Heart right ventricle (tissue), 16 donors: Measurements from ENCODE around the gene NEU4. TPM values are rescaled to one million over a fixed set of nuclear protein-coding genes. Genes with fewer than 3 reads are reported as not detected.
"Not testable (repeated sequence)": the region's sequence is repeated elsewhere in the genome, so short reads cannot be mapped to it uniquely, and the experiment has no call there.

Source experiments
- ATAC-seq, 8 donors: fragments of 200-7000 bp; cut with Tn5 transposase; one replicate each; pipeline ENCODE4 v1.9.1; 2020; ENCODE audit warnings: mild to moderate bottlenecking in 8 of 8, moderate library complexity in 8 of 8, moderate number of reproducible peaks in 1 of 8
- DNase-seq, 2 donors: peaks; one replicate each; pipeline ENCODE4 v3.0.0-alpha.2; 2020
- H3K27ac ChIP-seq, 10 donors: fragments of 200-600 bp; sonication (generic) in 2 of 10; one replicate each; pipeline versions ENCODE4 v1.5.0 to v1.8.0; 2020 to 2022; ENCODE audit warnings: mild to moderate bottlenecking in 3 of 10
- H3K27me3 ChIP-seq, 7 donors: fragments of 200-600 bp; one replicate each; pipeline ENCODE4 v1.8.0; 2021 to 2022; ENCODE audit warnings: mild to moderate bottlenecking in 2 of 7
- H3K36me3 ChIP-seq, 9 donors: fragments of 200-600 bp; sonication (generic) in 1 of 9; one replicate each; pipeline versions ENCODE4 v1.5.0 to v1.8.0; 2020 to 2022; ENCODE audit warnings: mild to moderate bottlenecking in 2 of 9
- H3K4me1 ChIP-seq, 9 donors: fragments of 200-600 bp; sonication (generic) in 1 of 9; one replicate each; pipeline versions ENCODE4 v1.5.0 to v1.8.0; 2020 to 2022; ENCODE audit warnings: mild to moderate bottlenecking in 4 of 9
- H3K4me3 ChIP-seq, 10 donors: fragments of 200-600 bp; sonication (generic) in 2 of 10; one replicate each; pipeline versions ENCODE4 v1.5.0 to v1.8.0; 2020 to 2022; ENCODE audit warnings: mild to moderate bottlenecking in 7 of 10, moderate library complexity in 2 of 10
- H3K9me3 ChIP-seq, 11 donors: fragments of 200-600 bp in 10 of 11; sonication (generic) in 2 of 11; one replicate each; pipeline versions ENCODE4 v1.5.0 to v1.8.0; 2013 to 2022; ENCODE audit warnings: mild to moderate bottlenecking in 2 of 11, control low read depth in 1 of 11, moderate library complexity in 1 of 11
- WGBS, 2 donors: extraction: QIAGEN DNeasy Blood & Tissue Kit; methylation state at CpG; one replicate each; pipeline ENCODE4 v1.1.7; 2013; ENCODE audit warnings: inconsistent platforms in 1 of 2; 5-methylcytosine and 5-hydroxymethylcytosine counted together
- intact Hi-C, 10 donors: fragments of 100-400 bp; cut with DNase I; formaldehyde crosslinking; loops; one replicate each; pipeline versions ENCODE4 v1.11.1 to v1.14.2; 2022
- polyA plus RNA-seq, 2 donors: library from polyadenylated mRNA; stranded (reverse); fragments of 200-250 nt; gene quantifications; one replicate each; pipeline ENCODE4 v1.2.3, GENCODE V29; 2013
- total RNA-seq, 10 donors: library from RNA; stranded (reverse); fragmentation: NEBNext Ultra II Directional in 3 of 10; extraction: Animal tissue kit (Norgen Biotek cat#: 25700) in 3 of 10; gene quantifications; one replicate each; pipeline versions ENCODE4 v1.2.1 to v1.2.4, GENCODE V29; 2021 to 2023
- TF ChIP-seq, protein P1 (sequence below), 9 donors: fragments of 200-600 bp; sonication (generic) in 2 of 9; IDR thresholded peaks; one replicate each; pipeline versions ENCODE4 v1.5.0 to v1.8.0; 2021 to 2022; ENCODE audit warnings: antibody characterized with exemption in 9 of 9, mild to moderate bottlenecking in 5 of 9, moderate library complexity in 1 of 9
- donor health status: Arrhythmogenic right ventricular cardiomyopathy.
- donor health status: ischemic (EF 13 %, LVEDD 7.1; RV severe dilation, severe dysfunction).
- donor health status: healthy with polysubstance abuse.
- donor health status: DM: no; HTN: yes; CAD: no.
- donor health status: DM: no; HTN: no; CAD: no.
- donor health status: ischemic (EF 25% LVEDD 6.9; RV normal size, moderate dysfunction).
- donor health status: ischemic (EF 25% LVEDD 5.7; RV mildly dilated, moderate dysfunction).
- donor health status: healthy.
- donor health status: DM: yes; HTN: yes; CAD: no.
- donor health status: Ischemic cardiomyopathy.
- donor health status: ischemic (EF 35%, LVEDD 5.7; RV mildly dilated, moderate dysfunction).
- donor health status: nonischemic (EF 11% LVEDD 7.7; RV severe dilation, severe dysfunction).
- donor health status: DM: yes; HTN: yes; CAD: no.
- donor health status: PGD.
- donor health status: ischemic (EF 29% LVEDD 5.4; RV normal size, mild dysfunction).
- donor health status: nonischemic (EF 23%, LVEDD 6.1; RV moderate dilation, normal function).

Gene NEU4
- total and polyA plus RNA-seq, 12 donors = 0.07 to 1.2 (median 0.46) TPM; not detected in 2

DNA sequence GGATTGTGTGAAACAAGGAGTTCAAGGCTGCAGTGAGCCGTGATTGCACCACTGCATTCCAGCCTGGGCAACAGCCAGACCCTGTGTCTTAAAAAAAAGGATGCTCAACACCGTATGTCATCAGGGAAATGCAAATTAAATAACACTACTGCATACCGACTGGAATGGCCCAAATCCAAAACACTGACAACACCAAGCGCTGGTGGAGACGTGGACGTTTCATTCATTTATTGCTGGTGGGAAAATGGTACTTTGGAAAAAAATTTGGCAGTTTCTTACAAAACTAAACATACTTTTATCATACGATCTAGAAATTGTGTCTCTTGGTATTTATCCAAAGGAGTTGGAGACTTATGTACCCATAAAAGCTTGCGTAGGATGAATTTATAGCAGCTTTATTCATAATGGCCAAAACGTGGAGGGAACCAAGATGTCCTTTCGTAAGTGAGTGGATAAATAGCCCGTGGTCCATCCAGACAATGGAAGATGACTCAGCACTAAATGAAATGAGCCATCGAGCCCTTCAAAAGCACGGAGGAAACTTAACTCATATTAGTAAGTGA lies 24.2 kb downstream of the NEU4 start:
- H3K27ac ChIP-seq = no peak overlapping the region
- intact Hi-C loops = no loop called here
- no peaks in the 10 kb centered on the region for H3K36me3 ChIP-seq
- TF ChIP-seq, protein P1, sequence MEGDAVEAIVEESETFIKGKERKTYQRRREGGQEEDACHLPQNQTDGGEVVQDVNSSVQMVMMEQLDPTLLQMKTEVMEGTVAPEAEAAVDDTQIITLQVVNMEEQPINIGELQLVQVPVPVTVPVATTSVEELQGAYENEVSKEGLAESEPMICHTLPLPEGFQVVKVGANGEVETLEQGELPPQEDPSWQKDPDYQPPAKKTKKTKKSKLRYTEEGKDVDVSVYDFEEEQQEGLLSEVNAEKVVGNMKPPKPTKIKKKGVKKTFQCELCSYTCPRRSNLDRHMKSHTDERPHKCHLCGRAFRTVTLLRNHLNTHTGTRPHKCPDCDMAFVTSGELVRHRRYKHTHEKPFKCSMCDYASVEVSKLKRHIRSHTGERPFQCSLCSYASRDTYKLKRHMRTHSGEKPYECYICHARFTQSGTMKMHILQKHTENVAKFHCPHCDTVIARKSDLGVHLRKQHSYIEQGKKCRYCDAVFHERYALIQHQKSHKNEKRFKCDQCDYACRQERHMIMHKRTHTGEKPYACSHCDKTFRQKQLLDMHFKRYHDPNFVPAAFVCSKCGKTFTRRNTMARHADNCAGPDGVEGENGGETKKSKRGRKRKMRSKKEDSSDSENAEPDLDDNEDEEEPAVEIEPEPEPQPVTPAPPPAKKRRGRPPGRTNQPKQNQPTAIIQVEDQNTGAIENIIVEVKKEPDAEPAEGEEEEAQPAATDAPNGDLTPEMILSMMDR (IDR thresholded peaks at IDR 0.05) = no peak
- no peak for DNase-seq
- no peaks in the 10 kb centered on the region for H3K4me1 ChIP-seq
- H3K27me3 ChIP-seq = peaks cover 0 to 17% (median 0%) of the 10 kb centered on the region in 7 donors
- no peak for ATAC-seq
- no peak overlapping the region for H3K4me3 ChIP-seq
- 43 to 58% methylated on average over 13 of the region's 13 CpGs for WGBS, 2 donors
- H3K9me3 ChIP-seq = peaks cover 0 to 1% (median 0%) of the 10 kb centered on the region in 11 donors

DNA sequence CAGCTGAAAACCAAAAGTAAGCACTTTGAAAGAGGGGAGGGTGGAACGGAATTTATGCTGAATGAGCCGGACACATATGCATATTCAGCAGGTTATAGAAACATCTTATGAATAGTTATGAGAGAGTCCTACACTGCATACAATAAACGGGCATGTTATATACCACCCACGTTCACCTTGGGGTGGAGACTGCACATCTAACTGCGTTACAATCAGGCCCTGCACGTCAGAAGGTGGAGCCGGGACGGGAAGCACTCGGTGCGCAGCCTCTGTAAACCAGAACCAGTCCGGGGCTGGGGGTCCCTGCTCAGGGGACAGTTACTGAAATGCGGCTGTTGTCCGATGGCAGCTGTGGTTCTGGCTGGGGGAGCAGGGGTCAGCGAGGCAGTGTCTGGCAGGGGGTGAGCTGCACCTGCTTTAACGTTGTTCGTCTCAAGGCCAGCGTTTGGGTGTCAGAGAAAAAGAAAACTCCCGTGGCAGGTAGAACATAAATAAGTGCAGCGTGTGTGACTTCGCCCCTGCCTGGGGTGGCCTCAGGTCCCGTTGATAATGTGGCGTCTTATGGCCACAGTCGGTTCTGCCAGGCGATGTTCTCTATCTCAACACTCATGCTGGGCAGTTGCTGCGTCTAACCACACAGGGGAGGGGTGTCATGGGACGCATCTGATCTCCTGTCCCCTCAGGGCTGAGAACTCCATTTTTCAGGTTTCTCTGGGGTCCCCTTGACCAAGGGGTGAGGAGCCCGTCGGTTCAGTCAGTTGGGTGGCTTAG lies 24.9 kb downstream of the NEU4 start:
- H3K36me3 ChIP-seq, DNase-seq, intact Hi-C loops, H3K9me3 ChIP-seq, H3K4me3 ChIP-seq, H3K4me1 ChIP-seq, H3K27ac ChIP-seq, ATAC-seq: not testable (repeated sequence)
- peaks cover 0 to 17% (median 0%) of the 10 kb centered on the region in 7 donors for H3K27me3 ChIP-seq
- WGBS, 2 donors = 83% methylated on average over 28 of the region's 28 CpGs

DNA sequence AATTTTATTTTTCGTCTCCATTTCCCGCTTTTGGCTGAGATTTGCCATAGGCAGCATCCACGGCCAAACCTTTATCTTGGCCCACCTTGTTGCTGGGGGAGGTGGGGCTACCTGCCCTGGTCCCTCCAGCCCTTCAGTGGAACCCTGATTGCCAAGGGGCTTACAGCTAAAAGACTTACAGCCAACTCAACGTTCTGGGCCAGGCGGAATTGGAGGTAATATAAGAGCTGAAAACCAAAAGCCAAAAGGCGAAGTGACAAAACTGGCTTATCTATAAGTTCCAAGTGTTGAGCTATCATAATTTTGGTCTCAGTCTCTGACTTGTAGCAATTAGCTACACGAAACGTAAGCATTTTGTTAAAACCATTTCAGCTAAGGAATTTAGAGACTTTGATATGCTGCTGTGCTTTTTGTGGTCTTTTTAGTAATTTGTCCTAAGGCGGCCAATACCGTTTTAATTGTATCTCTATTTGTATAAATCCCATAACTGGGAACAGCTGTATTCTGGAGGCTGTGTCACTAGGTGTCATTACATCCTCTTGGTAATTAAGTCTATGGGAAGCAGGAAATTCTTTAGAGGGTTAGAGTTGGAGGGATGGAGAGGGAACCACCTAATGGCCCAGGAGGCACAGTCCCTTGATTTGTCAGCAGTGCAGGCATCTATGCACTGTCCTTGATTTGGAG lies 25.7 kb downstream of the NEU4 start:
- DNase-seq = no peak

DNA sequence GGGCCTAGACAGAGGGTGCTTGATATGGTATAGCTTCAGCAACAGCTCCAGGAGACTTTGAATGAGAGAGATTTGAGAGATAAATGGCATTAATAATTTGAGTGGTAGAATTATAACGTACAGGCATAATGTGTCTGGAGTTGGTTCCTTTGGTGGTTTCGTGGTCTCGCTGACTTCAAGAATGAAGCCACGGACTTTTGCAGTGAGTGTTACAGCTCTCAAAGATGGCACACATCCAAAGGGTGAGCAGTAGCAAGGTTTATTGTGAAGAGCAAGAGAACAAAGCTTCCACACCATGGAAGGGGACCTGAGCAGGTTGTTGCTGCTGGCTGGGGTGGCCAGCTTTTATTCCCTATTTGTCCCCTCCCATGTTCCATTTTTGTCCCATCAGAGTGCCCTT lies 26.6 kb downstream of the NEU4 start:
- no peaks in the 10 kb centered on the region for H3K9me3 ChIP-seq
- no peak overlapping the region for H3K27ac ChIP-seq
- intact Hi-C loops = no loop called here
- H3K4me1 ChIP-seq = peaks cover 0 to under 1% (median 0%) of the 10 kb centered on the region in 9 donors
- peaks cover 0 to 17% (median 0%) of the 10 kb centered on the region in 7 donors for H3K27me3 ChIP-seq
- DNase-seq (no peak), ATAC-seq (no peak)
- WGBS, 2 donors = 75 to 87% methylated on average over 4 of the region's 4 CpGs
- H3K36me3 ChIP-seq = no peaks in the 10 kb centered on the region
- H3K4me3 ChIP-seq = no peak overlapping the region
- TF ChIP-seq, protein P1 (IDR thresholded peaks at IDR 0.05) = no peak

More for the DNA sequence above, 25.7 kb downstream of the NEU4 start:
- 87 to 89% methylated on average over 10 of the region's 10 CpGs for WGBS, 2 donors
- intact Hi-C loops = no loop called here
- Histone ChIP-seq H3K9me3 (no peaks in the 10 kb centered on the region), H3K36me3 (no peaks in the 10 kb centered on the region), H3K27me3 (peaks cover 0 to 17% (median 0%) of the 10 kb centered on the region in 7 donors), H3K27ac (no peak overlapping the region), H3K4me3 (no peak overlapping the region), H3K4me1 (no peaks in the 10 kb centered on the region)
- TF ChIP-seq, protein P1 (IDR thresholded peaks at IDR 0.05) = no peak
- no peak for ATAC-seq
